GM18870 (cell line): ENCODE measurements around the gene SLC6A8.
"Not testable (repeated sequence)": the region's sequence is repeated elsewhere in the genome, so short reads cannot be mapped to it uniquely, and the experiment has no call there.

Experiments used
- ATAC-seq: cut with Tn5 transposase; IDR thresholded peaks from one replicate; pipeline ENCODE4 v1.9.1; 2021; ENCODE audit warnings: moderate library complexity; ENCODE audit not compliant: unreplicated experiment

Gene SLC6A8

DNA sequence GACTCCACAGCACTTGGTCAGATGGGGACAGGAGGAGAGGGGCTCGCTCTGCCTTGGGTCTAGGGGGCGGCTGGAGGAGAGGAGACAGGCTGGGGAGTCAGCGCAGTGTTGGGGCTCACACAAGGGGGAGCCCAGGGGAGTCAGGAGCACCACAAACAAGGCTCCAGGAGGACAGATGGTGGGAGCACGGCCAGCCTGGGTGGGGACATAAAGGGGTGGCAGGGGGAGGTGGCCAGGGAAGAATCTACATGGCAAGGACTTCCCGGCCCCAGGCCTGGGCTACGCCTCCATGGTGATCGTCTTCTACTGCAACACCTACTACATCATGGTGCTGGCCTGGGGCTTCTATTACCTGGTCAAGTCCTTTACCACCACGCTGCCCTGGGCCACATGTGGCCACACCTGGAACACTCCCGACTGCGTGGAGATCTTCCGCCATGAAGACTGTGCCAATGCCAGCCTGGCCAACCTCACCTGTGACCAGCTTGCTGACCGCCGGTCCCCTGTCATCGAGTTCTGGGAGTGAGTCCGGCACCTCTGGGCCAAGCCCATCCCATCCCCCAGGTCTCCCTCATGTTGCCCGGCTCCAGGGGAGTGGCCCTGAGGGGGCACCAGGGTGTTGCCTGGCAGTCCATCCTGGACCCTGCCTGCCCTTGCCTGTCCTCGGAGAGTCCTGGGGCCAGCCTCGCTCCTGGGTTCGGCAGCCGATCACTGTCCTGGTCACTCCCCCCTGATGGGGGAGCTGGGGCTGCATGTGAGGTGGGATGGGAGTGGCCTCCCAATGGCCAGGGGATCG lies 3.5 kb downstream of the SLC6A8 start:
- ATAC-seq: not testable (repeated sequence)

DNA sequence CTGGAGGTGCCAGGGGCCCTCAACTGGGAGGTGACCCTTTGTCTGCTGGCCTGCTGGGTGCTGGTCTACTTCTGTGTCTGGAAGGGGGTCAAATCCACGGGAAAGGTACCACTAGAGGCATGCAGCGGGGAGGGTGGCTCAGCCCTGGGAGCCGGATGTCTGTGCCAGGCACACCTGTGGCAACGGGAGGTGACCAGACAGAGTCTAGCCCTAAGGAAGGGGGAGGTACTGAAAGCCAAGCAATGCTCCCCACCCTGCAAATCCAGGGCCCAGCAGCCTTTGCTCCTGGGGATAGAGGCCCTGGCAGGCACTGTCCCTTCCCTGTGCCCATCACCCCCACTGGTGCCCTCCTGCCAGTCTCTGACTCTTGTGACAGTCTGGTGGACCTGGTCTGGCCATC lies 4.3 kb downstream of the SLC6A8 start:
- no peak for ATAC-seq

DNA sequence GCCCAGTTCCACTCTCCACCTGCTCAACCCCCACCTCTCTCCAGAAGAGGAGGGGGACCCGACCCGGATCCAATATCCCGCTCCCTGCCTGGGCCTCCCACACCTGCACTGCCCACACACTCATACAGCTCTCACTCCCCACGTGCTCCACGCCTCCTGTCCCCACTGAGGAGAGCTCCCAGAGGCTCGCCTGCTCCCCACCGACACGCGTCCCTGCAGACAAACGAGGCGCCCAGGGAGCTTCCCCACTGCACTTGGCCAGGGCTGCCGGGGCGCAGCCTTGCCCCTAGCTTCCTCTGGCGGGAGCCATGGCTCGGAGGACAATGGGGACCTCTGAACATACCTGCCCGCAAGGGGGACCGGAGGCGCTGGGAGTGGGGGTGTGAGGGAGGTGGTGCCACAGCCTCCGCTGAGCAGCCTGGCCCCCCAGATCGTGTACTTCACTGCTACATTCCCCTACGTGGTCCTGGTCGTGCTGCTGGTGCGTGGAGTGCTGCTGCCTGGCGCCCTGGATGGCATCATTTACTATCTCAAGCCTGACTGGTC lies 5.0 kb downstream of the SLC6A8 start:
- no peak for ATAC-seq

DNA sequence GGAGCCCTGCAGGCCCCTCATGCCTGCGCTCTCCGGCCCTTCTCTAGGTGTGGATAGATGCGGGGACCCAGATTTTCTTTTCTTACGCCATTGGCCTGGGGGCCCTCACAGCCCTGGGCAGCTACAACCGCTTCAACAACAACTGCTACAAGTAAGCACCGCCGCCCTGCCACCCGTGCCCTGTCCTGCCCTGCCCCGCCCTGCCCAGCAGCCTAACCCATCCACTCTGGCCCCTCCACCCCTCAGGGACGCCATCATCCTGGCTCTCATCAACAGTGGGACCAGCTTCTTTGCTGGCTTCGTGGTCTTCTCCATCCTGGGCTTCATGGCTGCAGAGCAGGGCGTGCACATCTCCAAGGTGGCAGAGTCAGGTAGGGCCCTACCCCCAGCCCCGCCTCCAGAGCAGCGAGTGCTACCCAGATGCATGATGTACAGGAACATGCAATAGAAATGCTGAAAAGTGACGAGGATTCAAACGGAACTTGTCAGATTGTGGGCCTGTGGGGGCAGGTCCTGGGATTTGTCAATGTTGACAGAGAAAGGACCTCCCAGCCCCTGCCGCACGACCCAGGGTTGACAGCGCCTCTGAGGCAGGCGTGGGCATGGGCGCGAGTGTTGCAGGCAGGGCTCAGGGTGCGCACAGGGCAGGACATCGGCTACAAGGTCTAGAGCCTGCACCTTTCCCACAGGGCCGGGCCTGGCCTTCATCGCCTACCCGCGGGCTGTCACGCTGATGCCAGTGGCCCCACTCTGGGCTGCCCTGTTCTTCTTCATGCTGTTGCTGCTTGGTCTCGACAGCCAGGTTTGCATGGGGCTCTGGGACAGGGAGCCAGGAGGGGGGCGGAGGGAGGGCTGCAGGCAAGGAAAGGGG lies 5.7 kb downstream of the SLC6A8 start:
- ATAC-seq: no peak

DNA sequence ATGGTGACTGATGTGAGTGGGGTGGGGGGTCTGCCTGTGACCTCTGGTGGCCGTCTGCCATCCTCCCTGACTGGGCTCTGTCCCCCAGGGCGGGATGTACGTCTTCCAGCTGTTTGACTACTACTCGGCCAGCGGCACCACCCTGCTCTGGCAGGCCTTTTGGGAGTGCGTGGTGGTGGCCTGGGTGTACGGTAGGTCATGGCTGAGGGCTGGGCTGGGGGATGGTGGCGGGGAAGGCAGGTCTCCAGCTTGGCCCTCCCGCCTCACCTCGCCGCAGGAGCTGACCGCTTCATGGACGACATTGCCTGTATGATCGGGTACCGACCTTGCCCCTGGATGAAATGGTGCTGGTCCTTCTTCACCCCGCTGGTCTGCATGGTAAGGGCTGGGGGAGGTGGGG lies 6.5 kb downstream of the SLC6A8 start:
- ATAC-seq: not testable (repeated sequence)

DNA sequence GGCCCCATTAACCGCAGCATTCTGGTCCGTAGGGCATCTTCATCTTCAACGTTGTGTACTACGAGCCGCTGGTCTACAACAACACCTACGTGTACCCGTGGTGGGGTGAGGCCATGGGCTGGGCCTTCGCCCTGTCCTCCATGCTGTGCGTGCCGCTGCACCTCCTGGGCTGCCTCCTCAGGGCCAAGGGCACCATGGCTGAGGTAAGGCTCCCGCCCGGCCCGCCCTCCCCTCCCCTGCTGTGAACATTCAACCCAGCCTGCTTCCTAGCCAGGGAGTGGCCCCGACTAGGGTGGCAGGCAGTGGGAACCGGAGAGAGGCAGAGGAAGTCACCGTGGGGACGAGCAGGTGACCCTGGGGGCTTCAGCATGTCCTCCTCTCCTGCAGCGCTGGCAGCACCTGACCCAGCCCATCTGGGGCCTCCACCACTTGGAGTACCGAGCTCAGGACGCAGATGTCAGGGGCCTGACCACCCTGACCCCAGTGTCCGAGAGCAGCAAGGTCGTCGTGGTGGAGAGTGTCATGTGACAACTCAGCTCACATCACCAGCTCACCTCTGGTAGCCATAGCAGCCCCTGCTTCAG lies 7.1 kb downstream of the SLC6A8 start:
- ATAC-seq: no peak

DNA sequence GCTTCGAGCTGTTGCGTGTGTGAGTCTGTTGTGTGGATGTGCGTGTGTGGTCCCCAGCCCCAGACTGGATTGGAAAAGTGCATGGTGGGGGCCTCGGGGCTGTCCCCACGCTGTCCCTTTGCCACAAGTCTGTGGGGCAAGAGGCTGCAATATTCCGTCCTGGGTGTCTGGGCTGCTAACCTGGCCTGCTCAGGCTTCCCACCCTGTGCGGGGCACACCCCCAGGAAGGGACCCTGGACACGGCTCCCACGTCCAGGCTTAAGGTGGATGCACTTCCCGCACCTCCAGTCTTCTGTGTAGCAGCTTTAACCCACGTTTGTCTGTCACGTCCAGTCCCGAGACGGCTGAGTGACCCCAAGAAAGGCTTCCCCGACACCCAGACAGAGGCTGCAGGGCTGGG lies 8.4 kb downstream of the SLC6A8 start:
- no peak for ATAC-seq

DNA sequence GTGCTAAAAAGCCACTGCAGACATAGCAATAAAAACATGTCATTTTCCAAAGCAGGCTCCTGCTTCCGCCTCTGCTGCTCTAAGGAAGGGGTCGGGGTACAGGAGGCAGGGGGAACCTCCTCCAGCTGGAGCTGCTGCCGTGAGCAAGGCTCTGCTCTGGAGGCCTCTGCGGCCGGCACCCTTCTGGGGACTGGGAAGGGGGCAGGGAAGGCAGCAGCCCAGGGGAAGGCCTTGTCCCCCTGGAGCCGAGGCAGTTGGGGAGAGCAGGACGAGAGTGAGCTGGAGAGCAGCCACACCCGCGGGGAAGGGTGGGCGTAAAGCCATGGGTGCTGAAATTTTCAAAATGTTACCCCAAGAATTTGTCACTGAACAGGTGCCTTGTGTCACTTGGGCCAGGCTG lies 8.8 kb downstream of the SLC6A8 start:
- ATAC-seq: not testable (repeated sequence)

DNA sequence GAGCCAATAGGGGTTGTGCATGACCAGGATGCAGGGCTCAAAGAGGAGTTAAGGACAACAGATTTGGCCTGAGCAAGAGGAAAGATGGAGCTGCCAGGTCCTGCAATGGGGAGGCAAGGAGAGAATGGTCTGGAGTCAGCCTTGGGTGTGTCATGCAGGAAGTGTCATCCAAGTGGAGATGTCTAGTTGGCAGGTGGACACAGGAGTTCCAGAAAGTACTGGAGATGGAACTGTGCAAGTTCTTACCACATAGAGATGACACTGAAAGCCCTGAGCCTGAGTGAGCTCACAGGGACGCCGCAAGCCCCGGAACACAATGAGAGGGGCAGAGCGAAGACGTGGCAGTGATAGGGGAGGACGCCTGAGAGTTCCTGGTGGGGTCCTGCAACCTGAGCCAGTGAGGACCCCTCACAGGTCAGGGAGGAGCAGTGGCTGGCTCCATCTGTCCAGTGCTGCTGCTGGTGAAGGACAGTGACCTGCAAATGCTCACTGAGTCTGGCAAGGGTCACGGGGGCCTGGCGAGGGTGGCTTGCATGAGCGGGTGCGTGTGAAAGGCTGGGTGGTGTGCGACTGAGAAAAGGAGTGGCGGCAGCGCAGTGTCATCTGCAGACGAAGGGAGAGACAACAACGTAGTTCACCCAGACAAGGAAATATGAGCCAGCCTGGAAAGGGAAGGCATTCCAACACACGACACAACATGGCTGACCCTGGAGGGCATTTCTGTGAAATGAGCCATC lies 9.4 kb downstream of the SLC6A8 start:
- ATAC-seq: not testable (repeated sequence)

DNA sequence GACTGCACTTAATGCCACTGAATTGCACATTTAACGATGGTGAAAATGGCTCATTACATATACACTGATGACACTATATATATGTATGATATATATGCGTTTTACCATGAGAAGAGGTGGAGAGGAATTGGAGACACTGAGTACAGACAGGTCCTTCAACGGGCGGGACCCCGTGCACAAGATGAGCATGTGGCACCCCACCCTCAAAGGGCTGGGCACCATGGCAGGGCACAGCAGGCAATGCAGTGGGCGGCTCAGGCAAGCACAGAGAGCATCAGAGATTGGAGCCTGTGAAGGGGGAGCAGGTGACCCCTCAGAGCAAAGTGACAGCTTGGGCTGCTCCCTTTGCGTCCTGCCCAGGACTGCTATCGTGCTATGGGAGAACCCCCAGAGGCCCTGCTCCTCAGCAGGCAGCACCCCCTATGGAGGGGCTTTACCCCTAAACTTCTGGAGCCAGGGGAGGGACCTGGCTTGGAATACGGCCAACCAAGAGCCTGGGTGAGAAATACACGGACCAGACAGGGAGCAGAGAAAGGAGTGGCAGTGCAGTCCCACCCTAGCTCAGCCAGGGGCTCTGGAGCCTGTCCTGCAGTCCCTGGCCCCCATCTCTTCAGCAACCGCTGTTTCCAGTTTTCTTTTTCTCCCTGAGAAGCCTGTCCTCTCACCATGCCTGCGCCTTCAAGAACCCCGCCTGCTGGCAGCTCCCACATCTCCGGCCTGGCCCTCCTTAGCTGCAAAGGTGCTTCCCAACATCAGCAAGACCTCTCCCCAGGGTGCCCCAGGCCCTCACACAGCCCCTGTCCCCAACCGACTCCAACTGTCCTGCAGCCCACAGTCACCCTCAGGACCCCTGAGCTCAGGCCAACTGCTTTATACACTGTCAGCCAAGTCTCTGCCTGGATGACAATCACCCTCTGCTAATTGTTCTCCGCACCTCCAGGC lies 10.5 kb downstream of the SLC6A8 start:
- ATAC-seq: no peak

DNA sequence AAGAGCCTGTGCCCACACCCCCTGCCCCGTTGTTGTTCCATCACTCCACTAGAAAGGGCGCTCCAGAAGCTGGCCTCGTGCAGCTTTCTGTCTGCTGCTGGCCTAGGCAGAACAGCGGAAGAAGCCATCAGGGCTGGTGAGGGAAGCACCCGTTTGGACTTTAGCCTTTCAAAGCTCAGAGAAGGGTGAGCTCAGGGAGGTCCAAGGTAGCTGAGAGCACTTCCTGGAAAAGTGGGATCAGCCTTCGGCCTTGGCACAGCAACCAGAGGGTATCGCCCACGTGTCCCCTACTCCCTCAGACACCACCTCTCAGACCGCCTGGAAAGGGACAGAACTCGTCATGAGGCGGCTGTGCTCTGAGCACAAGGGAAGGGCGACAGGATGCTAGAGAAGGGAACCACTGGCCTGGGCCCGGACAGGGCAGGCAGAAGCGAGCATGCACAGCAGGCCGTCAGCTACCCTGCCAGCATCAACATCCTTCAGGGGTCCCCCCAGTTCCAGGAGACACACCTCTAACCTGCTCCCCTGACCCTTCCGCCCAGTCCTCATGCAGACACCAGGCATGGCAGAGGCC lies 11.6 kb downstream of the SLC6A8 start:
- not testable (repeated sequence) for ATAC-seq

DNA sequence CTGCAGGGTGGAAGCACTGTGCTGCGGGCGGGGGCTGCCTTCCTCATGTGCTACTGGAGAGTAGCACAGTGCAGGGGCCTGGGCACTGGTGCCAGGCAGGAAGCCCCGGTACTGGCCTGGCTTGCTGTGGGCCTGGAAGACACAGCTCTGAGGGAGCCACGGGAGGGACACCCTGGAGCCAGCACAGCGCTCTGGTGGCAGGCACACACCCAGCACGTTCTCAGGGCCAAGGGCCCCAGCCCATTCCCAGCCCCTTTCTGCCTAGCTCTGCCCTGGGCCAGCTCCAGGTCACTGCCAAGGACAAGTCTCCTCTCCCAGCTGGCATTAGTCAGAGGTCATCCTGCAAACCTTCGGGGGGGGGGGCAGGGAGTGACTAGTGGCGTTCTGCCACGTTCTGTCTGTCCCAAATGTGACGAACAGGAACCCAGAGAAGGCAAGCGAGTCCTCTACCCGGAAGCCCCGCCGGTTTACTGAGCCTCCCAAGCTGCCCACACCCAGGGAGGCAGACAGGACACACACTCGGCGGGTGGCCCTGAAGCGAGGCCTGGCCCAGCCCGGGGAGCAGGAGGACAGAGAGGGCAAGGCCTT lies 12.2 kb downstream of the SLC6A8 start:
- ATAC-seq: not testable (repeated sequence)

DNA sequence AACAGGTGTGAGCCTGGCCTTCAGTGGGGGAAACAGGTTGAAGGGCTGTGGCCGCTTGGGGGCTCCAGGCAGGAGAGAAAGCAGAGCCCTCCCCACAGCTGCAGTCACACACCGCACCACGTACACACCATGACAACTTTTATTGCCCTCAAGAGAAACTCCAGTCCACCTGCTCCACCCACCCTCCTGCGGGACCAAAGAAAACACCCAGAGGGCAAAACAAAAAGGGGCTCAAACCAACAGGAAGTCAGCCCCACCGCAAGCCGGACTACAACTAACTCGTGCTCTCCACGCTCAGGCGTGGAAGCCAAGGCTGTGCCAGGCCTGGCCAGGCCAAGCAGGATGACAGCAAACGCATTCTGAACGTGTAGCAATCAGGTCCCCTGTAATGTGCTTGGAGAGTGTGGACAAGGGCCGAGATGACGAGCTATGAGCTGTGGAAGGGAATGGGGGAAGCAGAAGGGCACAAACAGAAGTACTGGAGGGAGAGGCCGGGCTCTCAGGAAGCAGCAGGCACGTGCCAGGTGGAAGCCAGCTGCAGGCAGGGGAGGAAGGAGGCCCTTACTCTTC lies 12.7 kb downstream of the SLC6A8 start:
- ATAC-seq: no peak

DNA sequence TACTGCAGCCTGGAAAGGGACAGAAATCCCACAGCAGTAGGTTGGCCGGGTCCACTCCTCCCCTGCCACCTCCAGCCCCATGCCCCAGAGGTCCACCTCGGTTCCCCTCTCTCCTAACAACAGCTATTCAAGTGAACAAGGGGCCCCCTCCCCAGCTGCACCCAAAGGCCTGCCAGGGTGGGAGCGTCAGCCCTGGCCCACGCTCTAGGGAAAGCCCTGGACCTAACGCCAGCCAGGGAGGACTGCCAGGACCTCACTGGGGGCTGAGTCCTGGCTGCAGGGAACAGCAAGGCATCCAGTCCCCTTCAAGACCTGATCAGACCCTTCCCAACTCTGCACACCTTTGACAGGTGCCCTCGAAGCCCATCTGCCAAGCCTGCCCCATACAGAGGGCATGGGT lies 13.2 kb downstream of the SLC6A8 start:
- no peak for ATAC-seq

DNA sequence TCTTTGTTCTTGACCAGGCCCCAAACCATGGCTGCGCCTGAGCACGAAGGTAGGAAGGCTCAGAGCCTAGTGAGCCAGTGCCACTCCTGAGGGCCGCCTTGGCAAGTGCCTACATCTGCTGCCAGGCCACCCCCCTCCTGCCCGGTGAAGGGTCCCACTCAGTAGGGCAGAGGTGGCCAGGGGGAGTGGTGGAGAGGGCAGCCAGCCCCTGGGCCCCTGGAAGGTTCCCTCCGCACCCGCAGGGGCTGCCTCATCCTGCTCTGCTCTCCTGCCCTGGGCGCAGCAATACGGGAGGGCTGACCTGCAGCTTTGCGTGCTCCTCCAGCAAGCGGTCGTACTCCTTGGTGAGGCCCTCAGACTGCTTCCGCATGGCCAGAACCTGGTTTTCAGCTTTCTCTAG lies 14.0 kb downstream of the SLC6A8 start:
- ATAC-seq: no peak

DNA sequence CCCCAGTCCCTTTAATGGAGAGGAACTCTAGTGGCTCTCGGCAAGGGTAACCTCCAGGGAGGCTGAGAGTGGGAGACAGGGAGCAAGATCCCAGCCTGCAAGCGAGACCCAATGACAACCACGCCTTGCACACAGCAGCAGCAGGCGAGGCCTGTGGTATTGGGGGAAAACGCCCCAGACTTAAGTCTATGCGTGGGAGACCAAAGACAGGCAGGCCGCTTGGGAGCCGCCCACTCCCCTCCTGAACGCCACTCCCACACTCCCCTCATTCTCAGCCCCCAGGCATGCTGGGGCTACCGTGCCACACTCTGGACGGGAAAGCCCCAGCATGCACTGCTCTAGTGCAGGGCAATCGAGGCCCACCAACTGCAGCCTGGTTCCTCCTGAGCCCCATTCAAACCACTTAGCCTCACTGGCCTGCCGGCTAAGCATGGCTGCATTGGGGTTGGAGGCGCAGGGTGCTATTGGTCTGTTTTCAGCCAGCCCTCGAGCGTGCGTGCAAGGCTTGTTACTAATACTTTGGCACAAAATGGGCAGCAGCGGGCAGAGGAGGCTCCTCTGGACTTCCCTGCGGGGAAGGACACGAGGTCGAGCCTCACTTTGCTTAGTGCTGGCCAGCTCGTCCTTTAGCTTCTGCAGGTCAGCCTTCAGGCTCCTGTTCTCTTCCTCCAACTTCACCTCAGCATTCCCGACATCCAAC lies 14.8 kb downstream of the SLC6A8 start:
- ATAC-seq: no peak

DNA sequence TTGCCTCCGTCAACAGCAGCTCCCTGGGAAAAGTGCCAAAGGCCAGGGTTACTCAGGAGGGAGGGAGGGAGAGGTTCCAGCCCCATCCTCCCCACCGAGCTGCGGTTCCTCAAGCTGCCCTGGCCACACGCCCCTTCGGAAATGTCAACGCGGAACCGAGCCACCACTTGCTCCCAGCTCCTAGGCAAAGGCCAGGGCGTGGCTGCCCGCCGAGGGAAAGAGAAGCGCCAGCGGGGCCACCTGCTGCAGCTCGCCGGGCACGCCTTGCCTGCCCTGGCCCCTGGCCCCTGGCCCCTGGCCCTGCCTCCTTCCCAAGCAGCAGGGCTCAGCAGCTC lies 15.3 kb downstream of the SLC6A8 start:
- ATAC-seq: no peak

DNA sequence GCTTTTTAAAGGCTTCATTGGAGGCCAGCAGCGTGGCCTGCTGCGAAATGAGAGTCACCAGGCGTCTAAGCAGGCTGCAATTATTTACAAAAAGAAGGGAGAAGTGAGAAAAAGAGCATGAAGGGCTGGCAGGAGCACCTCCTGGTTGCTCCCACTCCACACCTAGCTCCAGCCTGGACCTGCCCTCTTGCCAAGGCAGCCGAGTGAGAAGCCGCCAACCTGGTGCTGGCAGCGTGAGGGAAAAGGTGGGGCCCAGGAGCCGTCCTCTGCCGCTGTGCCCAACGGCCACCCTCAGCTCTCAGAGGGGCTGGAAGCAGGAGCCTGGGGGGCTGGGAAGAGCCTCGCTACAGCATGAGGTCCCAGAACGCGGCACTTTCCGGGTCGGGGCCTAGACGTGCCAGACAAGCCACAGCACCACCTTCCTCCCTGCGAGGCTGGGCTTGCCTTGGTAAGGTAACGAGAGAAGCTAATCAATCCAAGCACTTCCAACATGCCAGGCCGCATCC lies 16.3 kb downstream of the SLC6A8 start:
- ATAC-seq: no peak
